HepG2 (cell line): ENCODE results near the gene VARS1. TPM values are rescaled to one million over a fixed set of nuclear protein-coding genes. Genes with fewer than 3 reads are reported as not detected.

Experiments used
- ARID4A ChIP-seq: sonication (generic); formaldehyde crosslinking; IDR thresholded peaks from 2 replicates; pipeline ENCODE4 v1.5.0; 2020; ENCODE audit warnings: mild to moderate bottlenecking, missing genetic modification reagents, borderline replicate concordance
- ATF5 ChIP-seq: sonication (generic); formaldehyde crosslinking; IDR thresholded peaks from 2 replicates; pipeline ENCODE4 v1.4.0; 2020; ENCODE audit warnings: mild to moderate bottlenecking, low read depth, missing genetic modification reagents
- GABPA ChIP-seq, 2 experiments: IDR thresholded peaks; 2 replicates each; pipeline ENCODE4 v1.6.1; 2011 to 2016; ENCODE audit warnings: low read depth in 2 of 2, low read length in 1 of 2, missing biosample characterization in 1 of 2, missing genetic modification characterization in 1 of 2
- IRF2 ChIP-seq: IDR thresholded peaks from 2 replicates; pipeline ENCODE4 v1.6.1; 2018; ENCODE audit warnings: missing genetic modification reagents, missing compliant biosample characterization
- JARID2 ChIP-seq: sonication (generic); formaldehyde crosslinking; IDR thresholded peaks from 2 replicates; pipeline ENCODE4 v1.8.1; 2023; ENCODE audit warnings: missing genetic modification reagents, inconsistent platforms; ENCODE audit not compliant: insufficient replicate concordance
- KLF15 ChIP-seq: sonication (generic); formaldehyde crosslinking; IDR thresholded peaks from 2 replicates; pipeline ENCODE4 v1.8.1; 2023; ENCODE audit warnings: borderline replicate concordance, mild to moderate bottlenecking, inconsistent platforms, missing genetic modification reagents, mixed read lengths
- POLR2A ChIP-seq, 2 experiments: IDR thresholded peaks; 2 replicates each; pipeline ENCODE4 v1.6.1; 2011; ENCODE audit warnings: low read depth in 2 of 2, low read length in 2 of 2, mild to moderate bottlenecking in 1 of 2, moderate library complexity in 1 of 2; ENCODE audit not compliant: insufficient read depth in 1 of 2
- SATB2 ChIP-seq: sonication (generic); formaldehyde crosslinking; IDR thresholded peaks from 2 replicates; pipeline ENCODE4 v1.5.0; 2020; ENCODE audit warnings: missing genetic modification reagents
- SMYD3 ChIP-seq: sonication (generic); formaldehyde crosslinking; IDR thresholded peaks from 2 replicates; pipeline ENCODE4 v1.8.1; 2023; ENCODE audit warnings: mild to moderate bottlenecking, missing genetic modification reagents
- ZMYM2 ChIP-seq: sonication (generic); formaldehyde crosslinking; IDR thresholded peaks from 2 replicates; pipeline ENCODE4 v1.8.0; 2022; ENCODE audit warnings: mild to moderate bottlenecking, missing genetic modification reagents
- ZNF136 ChIP-seq: sonication (generic); formaldehyde crosslinking; IDR thresholded peaks from 2 replicates; pipeline ENCODE4 v1.8.1; 2022; ENCODE audit warnings: low read depth, mild to moderate bottlenecking, moderate library complexity, missing genetic modification reagents
- ZNF20 ChIP-seq: sonication (generic); formaldehyde crosslinking; IDR thresholded peaks from 2 replicates; pipeline ENCODE4 v1.4.0; 2020; ENCODE audit warnings: mild to moderate bottlenecking, moderate library complexity, missing genetic modification reagents
- ZNF616 ChIP-seq: sonication (generic); formaldehyde crosslinking; IDR thresholded peaks from 2 replicates; pipeline ENCODE4 v1.5.0; 2020; ENCODE audit warnings: low read depth, mild to moderate bottlenecking, missing genetic modification reagents
- ZNF704 ChIP-seq: sonication (generic); formaldehyde crosslinking; IDR thresholded peaks from 2 replicates; pipeline ENCODE4 v1.8.1; 2023; ENCODE audit warnings: mild to moderate bottlenecking, inconsistent platforms, moderate library complexity, missing genetic modification reagents, borderline replicate concordance
- polyA plus RNA-seq, 8 experiments: library from polyadenylated mRNA; depleted of rRNA in 3 of 8; stranded (reverse) in 7 of 8; unstranded in 1 of 8; fragments of >200 nt; fragmentation: Illumina TruSeq in 4 of 8; extraction: Trizol in 4 of 8; gene quantifications; 2 replicates each; pipeline versions ENCODE4 v1.2.1 to v1.2.3, GENCODE V29; 2011 to 2016; ENCODE audit warnings: low read depth in 4 of 8, missing spikeins in 1 of 8, mixed read lengths in 1 of 8; ENCODE audit not compliant: insufficient read depth in 1 of 8
- total RNA-seq, 5 experiments: library from RNA; depleted of rRNA; stranded (reverse); fragments of >200 nt; fragmentation: Illumina TruSeq; extraction: Trizol; gene quantifications; 2 replicates each; pipeline ENCODE4 v1.2.3, GENCODE V29; 2016; ENCODE audit warnings: low read depth in 1 of 5
- TF ChIP-seq, protein P1 (sequence below): sonication (generic); formaldehyde crosslinking; IDR thresholded peaks from 2 replicates; pipeline ENCODE4 v1.5.0; 2020; ENCODE audit warnings: mild to moderate bottlenecking, missing genetic modification reagents
- TF ChIP-seq, protein P2 (sequence below), 2 experiments: sonication (generic) in 1 of 2; formaldehyde crosslinking in 1 of 2; IDR thresholded peaks; 2 replicates each; pipeline versions ENCODE4 v1.4.0 to v1.6.1; 2016 to 2020; ENCODE audit warnings: borderline replicate concordance in 1 of 2, low read depth in 1 of 2, mild to moderate bottlenecking in 1 of 2, missing genetic modification reagents in 1 of 2

VARS1 gene
- total and polyA plus RNA-seq, 2 of the 13 experiments (the other 11 are each of a cell fraction or from before 2014, with no cell fraction given) = 14.7 to 56.1 TPM

DNA sequence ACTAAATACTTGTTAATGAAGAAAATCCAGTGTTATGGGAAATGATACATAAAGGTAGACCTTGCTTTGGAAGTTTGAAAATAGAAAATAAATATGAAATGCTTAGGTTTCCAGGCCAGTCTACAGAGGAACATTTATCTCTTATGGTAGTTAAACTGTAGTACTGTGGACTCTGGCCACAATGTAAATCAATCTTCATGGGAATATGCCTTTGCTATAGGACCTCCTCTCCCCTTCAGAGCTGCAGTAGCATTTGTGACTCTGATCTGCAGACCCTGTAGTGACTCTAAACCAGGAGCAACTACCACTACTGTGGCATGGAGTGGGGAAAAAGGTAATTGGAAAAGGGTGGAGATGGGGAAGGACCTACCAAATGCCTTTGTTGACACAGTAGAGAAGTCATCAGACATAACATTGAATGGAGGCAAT is 24.3 kb upstream of the VARS1 start (continued):
- TF ChIP-seq, protein P1, sequence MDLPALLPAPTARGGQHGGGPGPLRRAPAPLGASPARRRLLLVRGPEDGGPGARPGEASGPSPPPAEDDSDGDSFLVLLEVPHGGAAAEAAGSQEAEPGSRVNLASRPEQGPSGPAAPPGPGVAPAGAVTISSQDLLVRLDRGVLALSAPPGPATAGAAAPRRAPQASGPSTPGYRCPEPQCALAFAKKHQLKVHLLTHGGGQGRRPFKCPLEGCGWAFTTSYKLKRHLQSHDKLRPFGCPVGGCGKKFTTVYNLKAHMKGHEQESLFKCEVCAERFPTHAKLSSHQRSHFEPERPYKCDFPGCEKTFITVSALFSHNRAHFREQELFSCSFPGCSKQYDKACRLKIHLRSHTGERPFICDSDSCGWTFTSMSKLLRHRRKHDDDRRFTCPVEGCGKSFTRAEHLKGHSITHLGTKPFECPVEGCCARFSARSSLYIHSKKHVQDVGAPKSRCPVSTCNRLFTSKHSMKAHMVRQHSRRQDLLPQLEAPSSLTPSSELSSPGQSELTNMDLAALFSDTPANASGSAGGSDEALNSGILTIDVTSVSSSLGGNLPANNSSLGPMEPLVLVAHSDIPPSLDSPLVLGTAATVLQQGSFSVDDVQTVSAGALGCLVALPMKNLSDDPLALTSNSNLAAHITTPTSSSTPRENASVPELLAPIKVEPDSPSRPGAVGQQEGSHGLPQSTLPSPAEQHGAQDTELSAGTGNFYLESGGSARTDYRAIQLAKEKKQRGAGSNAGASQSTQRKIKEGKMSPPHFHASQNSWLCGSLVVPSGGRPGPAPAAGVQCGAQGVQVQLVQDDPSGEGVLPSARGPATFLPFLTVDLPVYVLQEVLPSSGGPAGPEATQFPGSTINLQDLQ (CRISPR knock-in tag) = no peak
- TF ChIP-seq ATF5 (CRISPR knock-in tag) (no peak), ZMYM2 (CRISPR knock-in tag) (0 out of 2 replicates have a peak, but pooled peaks have one; percentile 11), JARID2 (CRISPR knock-in tag) (no peak), KLF15 (no peak), ARID4A (CRISPR knock-in tag) (no peak), GABPA (IDR thresholded peaks at IDR 0.05; ENCODE audit: low read depth, low read length) (no peak), GABPA (CRISPR knock-in tag; IDR thresholded peaks at IDR 0.05; ENCODE audit: low read depth) (no peak), ZNF20 (CRISPR knock-in tag) (no peak), SATB2 (no peak), IRF2 (CRISPR knock-in tag) (peak; percentile 13; the same call in 1 of the 2 replicates), ZNF704 (CRISPR knock-in tag) (no peak), ZNF136 (CRISPR knock-in tag) (no peak), POLR2A (IDR thresholded peaks at IDR 0.05; ENCODE audit: insufficient read depth in 1 of 2, low read depth in 2 of 2, low read length in 2 of 2) (peak; percentile 25 to 51; a peak in 2 of 4 replicates), SMYD3 (no peak), ZNF616 (CRISPR knock-in tag) (no peak)
- TF ChIP-seq, protein P2, sequence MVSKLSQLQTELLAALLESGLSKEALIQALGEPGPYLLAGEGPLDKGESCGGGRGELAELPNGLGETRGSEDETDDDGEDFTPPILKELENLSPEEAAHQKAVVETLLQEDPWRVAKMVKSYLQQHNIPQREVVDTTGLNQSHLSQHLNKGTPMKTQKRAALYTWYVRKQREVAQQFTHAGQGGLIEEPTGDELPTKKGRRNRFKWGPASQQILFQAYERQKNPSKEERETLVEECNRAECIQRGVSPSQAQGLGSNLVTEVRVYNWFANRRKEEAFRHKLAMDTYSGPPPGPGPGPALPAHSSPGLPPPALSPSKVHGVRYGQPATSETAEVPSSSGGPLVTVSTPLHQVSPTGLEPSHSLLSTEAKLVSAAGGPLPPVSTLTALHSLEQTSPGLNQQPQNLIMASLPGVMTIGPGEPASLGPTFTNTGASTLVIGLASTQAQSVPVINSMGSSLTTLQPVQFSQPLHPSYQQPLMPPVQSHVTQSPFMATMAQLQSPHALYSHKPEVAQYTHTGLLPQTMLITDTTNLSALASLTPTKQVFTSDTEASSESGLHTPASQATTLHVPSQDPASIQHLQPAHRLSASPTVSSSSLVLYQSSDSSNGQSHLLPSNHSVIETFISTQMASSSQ (IDR thresholded peaks at IDR 0.05; ENCODE audit: low read depth) = peak; percentile 2; the same call in 1 of the 2 replicates
- TF ChIP-seq, protein P2 (CRISPR knock-in tag; IDR thresholded peaks at IDR 0.05; ENCODE audit: borderline replicate concordance) = no peak
